ENCODE results near the gene TWNK.

The TWNK gene

DNA sequence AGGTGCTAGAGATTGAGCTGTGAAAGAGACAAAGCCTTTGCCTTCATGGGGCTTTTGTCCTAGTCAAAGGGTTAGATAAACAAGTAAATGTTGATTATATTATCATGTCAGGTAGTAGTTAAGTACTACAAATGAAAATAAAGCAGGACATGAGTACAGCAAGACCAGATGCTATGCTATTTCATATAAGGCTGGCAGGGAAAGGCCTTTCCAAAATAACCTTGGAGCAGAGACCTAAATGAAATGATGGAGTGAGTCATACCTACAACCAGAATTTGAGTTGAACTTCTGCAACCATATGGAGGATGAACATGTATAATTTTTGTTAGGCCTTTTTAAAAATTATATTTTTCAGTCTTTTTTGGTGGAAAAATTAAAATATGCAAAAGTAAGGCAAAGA lies 41.6 kb upstream of the TWNK start:
- no peak overlapping the region for H3K27ac ChIP-seq (ENCODE audit: low read length, poor library complexity, severe bottlenecking)

DNA sequence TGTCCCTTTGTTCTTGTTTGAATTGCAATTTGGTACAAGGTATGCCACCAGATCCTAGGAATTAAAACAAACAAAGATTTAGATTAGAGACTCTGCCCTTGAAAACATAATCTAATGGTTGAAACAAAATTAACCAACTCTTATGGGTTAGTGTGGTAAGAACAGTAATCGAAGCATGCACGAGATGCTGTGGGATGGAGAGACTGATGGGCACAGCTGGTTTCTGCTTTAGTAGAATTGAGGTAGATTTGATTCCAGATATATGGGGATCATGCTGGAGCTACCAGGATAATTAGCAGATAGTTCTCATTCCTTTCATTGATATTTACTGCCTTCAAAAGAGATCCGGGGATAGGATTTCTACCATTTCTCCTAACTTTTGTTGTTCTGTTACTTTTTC lies 38.4 kb upstream of the TWNK start:
- no peak overlapping the region for H2BK12ac ChIP-seq (ENCODE audit: low read length in 2 of 2)
- H3K23ac ChIP-seq (ENCODE audit: low read length in 2 of 2): no peak overlapping the region
- H3K4me3 ChIP-seq (ENCODE audit: insufficient read depth in 1 of 2, low read depth in 1 of 2, low read length in 2 of 2): no peak overlapping the region
- no peak overlapping the region for H4K91ac ChIP-seq (ENCODE audit: low read length)
- peaks cover 3% of the 10 kb centered on the region for H3K79me1 ChIP-seq (replicated peaks; ENCODE audit: low read length, poor library complexity, severe bottlenecking)
- WGBS: 100% methylated on average over 2 of the region's 3 CpGs
- no peak overlapping the region for H3K27ac ChIP-seq (ENCODE audit: low read length, poor library complexity, severe bottlenecking)
- H3K18ac ChIP-seq (ENCODE audit: low read depth in 1 of 2, low read length in 2 of 2): no peak overlapping the region
- H3K4me2 ChIP-seq (ENCODE audit: low read length, poor library complexity, severe bottlenecking): no peak overlapping the region
- no peaks in the 10 kb centered on the region for H3K9me3 ChIP-seq (ENCODE audit: control insufficient read depth, low read length)
- H2AFZ ChIP-seq (ENCODE audit: low read depth, low read length): no peak overlapping the region
- no peak overlapping the region for H3K9ac ChIP-seq (ENCODE audit: low read length)
- H2BK120ac ChIP-seq (ENCODE audit: low read depth, low read length): no peak overlapping the region
- H3K27me3 ChIP-seq (ENCODE audit: control insufficient read depth in 1 of 2, insufficient read depth in 1 of 2, low read length in 2 of 2): no peaks in the 10 kb centered on the region
- no peak overlapping the region for H3K4ac ChIP-seq (ENCODE audit: low read depth in 1 of 2, low read length in 2 of 2)
- no peak overlapping the region for H3K14ac ChIP-seq (ENCODE audit: low read length in 2 of 2)
- no peak for DNase-seq
- no peak overlapping the region for H2BK5ac ChIP-seq (ENCODE audit: low read depth, low read length, poor library complexity, severe bottlenecking)
- H3K36me3 ChIP-seq (ENCODE audit: control insufficient read depth in 1 of 2, insufficient read depth in 2 of 2, low read depth in 1 of 2, low read length in 2 of 2): peaks cover 26 to 81% of the 10 kb centered on the region in 2 experiments
- no peaks in the 10 kb centered on the region for H3K4me1 ChIP-seq (ENCODE audit: control insufficient read depth, insufficient read depth, low read depth, low read length)
- H2BK15ac ChIP-seq (ENCODE audit: low read depth, poor library complexity, severe bottlenecking): no peak overlapping the region
- H4K8ac ChIP-seq (ENCODE audit: low read length): no peak overlapping the region
- no peak overlapping the region for H2AK5ac ChIP-seq (ENCODE audit: low read length, severe bottlenecking)

More for the DNA sequence above, 41.6 kb upstream of the TWNK start:
- no peak overlapping the region for H3K4me2 ChIP-seq (ENCODE audit: low read length, poor library complexity, severe bottlenecking)
- no peaks in the 10 kb centered on the region for H3K9me3 ChIP-seq (ENCODE audit: control insufficient read depth, low read length)
- no peak overlapping the region for H2BK120ac ChIP-seq (ENCODE audit: low read depth, low read length)
- no peaks in the 10 kb centered on the region for H3K4me1 ChIP-seq (ENCODE audit: control insufficient read depth, insufficient read depth, low read depth, low read length)
- no peak overlapping the region for H3K18ac ChIP-seq (ENCODE audit: low read depth in 1 of 2, low read length in 2 of 2)
- no peak overlapping the region for H2AFZ ChIP-seq (ENCODE audit: low read depth, low read length)
- no peak for DNase-seq
- H3K4me3 ChIP-seq (ENCODE audit: insufficient read depth in 1 of 2, low read depth in 1 of 2, low read length in 2 of 2): no peak overlapping the region
- no peak overlapping the region for H2AK5ac ChIP-seq (ENCODE audit: low read length, severe bottlenecking)
- H2BK12ac ChIP-seq (ENCODE audit: low read length in 2 of 2): no peak overlapping the region
- H3K36me3 ChIP-seq (ENCODE audit: control insufficient read depth in 1 of 2, insufficient read depth in 2 of 2, low read depth in 1 of 2, low read length in 2 of 2): peaks cover 18 to 96% of the 10 kb centered on the region in 2 experiments
- no peak overlapping the region for H3K14ac ChIP-seq (ENCODE audit: low read length in 2 of 2)
- no peak overlapping the region for H4K91ac ChIP-seq (ENCODE audit: low read length)
- H3K9ac ChIP-seq (ENCODE audit: low read length): no peak overlapping the region
- no peak overlapping the region for H3K23ac ChIP-seq (ENCODE audit: low read length in 2 of 2)
- H4K8ac ChIP-seq (ENCODE audit: low read length): no peak overlapping the region
- no peaks in the 10 kb centered on the region for H3K79me1 ChIP-seq (replicated peaks; ENCODE audit: low read length, poor library complexity, severe bottlenecking)
- H3K4ac ChIP-seq (ENCODE audit: low read depth in 1 of 2, low read length in 2 of 2): no peak overlapping the region
- no peak overlapping the region for H2BK5ac ChIP-seq (ENCODE audit: low read depth, low read length, poor library complexity, severe bottlenecking)
- H2BK15ac ChIP-seq (ENCODE audit: low read depth, poor library complexity, severe bottlenecking): no peak overlapping the region
- no peaks in the 10 kb centered on the region for H3K27me3 ChIP-seq (ENCODE audit: control insufficient read depth in 1 of 2, insufficient read depth in 1 of 2, low read length in 2 of 2)

DNA sequence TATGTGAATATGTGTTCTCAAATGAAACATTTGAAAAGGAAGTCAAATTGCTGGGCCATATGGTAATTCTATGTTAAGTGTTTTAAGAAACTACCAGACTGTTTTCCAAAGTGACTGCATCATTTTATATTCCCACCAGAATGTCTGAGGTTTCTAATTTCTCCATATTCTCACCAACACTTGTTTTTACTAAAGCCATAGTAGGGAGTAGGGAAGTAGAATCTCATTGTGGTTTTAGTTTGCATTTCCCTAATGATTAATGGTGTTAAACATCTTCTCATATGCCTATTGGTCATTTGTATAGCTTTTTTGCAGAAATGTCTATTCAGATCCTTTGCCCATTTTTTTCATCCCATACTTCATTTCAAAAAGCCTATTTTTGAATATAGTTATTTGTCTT lies 27.1 kb upstream of the TWNK start:
- H2AFZ ChIP-seq (ENCODE audit: low read depth, low read length): no peak overlapping the region
- H3K23ac ChIP-seq (ENCODE audit: low read length in 2 of 2): no peak overlapping the region
- peaks cover 4% of the 10 kb centered on the region for H3K79me1 ChIP-seq (replicated peaks; ENCODE audit: low read length, poor library complexity, severe bottlenecking)
- H2BK120ac ChIP-seq (ENCODE audit: low read depth, low read length): no peak overlapping the region
- H4K91ac ChIP-seq (ENCODE audit: low read length): no peak overlapping the region
- no peak overlapping the region for H2BK15ac ChIP-seq (ENCODE audit: low read depth, poor library complexity, severe bottlenecking)
- peaks cover 15 to 91% of the 10 kb centered on the region in 2 experiments for H3K36me3 ChIP-seq (ENCODE audit: control insufficient read depth in 1 of 2, insufficient read depth in 2 of 2, low read depth in 1 of 2, low read length in 2 of 2)
- no peak overlapping the region for H2BK5ac ChIP-seq (ENCODE audit: low read depth, low read length, poor library complexity, severe bottlenecking)
- H3K27ac ChIP-seq (ENCODE audit: low read length, poor library complexity, severe bottlenecking): no peak overlapping the region
- H3K14ac ChIP-seq (ENCODE audit: low read length in 2 of 2): no peak overlapping the region
- no peaks in the 10 kb centered on the region for H3K27me3 ChIP-seq (ENCODE audit: control insufficient read depth in 1 of 2, insufficient read depth in 1 of 2, low read length in 2 of 2)
- no peak overlapping the region for H3K9ac ChIP-seq (ENCODE audit: low read length)
- H3K4me1 ChIP-seq (ENCODE audit: control insufficient read depth, insufficient read depth, low read depth, low read length): no peaks in the 10 kb centered on the region
- DNase-seq: no peak
- H3K4me2 ChIP-seq (ENCODE audit: low read length, poor library complexity, severe bottlenecking): no peak overlapping the region
- no peak overlapping the region for H2BK12ac ChIP-seq (ENCODE audit: low read length in 2 of 2)
- H3K4me3 ChIP-seq (ENCODE audit: insufficient read depth in 1 of 2, low read depth in 1 of 2, low read length in 2 of 2): no peak overlapping the region
- no peaks in the 10 kb centered on the region for H3K9me3 ChIP-seq (ENCODE audit: control insufficient read depth, low read length)
- no peak overlapping the region for H3K4ac ChIP-seq (ENCODE audit: low read depth in 1 of 2, low read length in 2 of 2)
- H4K8ac ChIP-seq (ENCODE audit: low read length): no peak overlapping the region
- no peak overlapping the region for H2AK5ac ChIP-seq (ENCODE audit: low read length, severe bottlenecking)
- H3K18ac ChIP-seq (ENCODE audit: low read depth in 1 of 2, low read length in 2 of 2): no peak overlapping the region

- no peak overlapping the region for H2BK15ac ChIP-seq (ENCODE audit: low read depth, poor library complexity, severe bottlenecking)
- H2AFZ ChIP-seq (ENCODE audit: low read depth, low read length): no peak overlapping the region
- no peak overlapping the region for H2BK5ac ChIP-seq (ENCODE audit: low read depth, low read length, poor library complexity, severe bottlenecking)
- no peaks in the 10 kb centered on the region for H3K4me1 ChIP-seq (ENCODE audit: control insufficient read depth, insufficient read depth, low read depth, low read length)
- no peak overlapping the region for H4K91ac ChIP-seq (ENCODE audit: low read length)
- H3K27ac ChIP-seq (ENCODE audit: low read length, poor library complexity, severe bottlenecking): no peak overlapping the region
- 97% methylated on average over 3 of the region's 4 CpGs for WGBS
- H3K23ac ChIP-seq (ENCODE audit: low read length in 2 of 2): no peak overlapping the region
- H3K27me3 ChIP-seq (ENCODE audit: control insufficient read depth in 1 of 2, insufficient read depth in 1 of 2, low read length in 2 of 2): no peaks in the 10 kb centered on the region
- H2AK5ac ChIP-seq (ENCODE audit: low read length, severe bottlenecking): no peak overlapping the region
- no peak for DNase-seq
- no peak overlapping the region for H2BK12ac ChIP-seq (ENCODE audit: low read length in 2 of 2)
- no peak overlapping the region for H3K9ac ChIP-seq (ENCODE audit: low read length)
- peaks cover 16 to 90% of the 10 kb centered on the region in 2 experiments for H3K36me3 ChIP-seq (ENCODE audit: control insufficient read depth in 1 of 2, insufficient read depth in 2 of 2, low read depth in 1 of 2, low read length in 2 of 2)
- H3K79me1 ChIP-seq (replicated peaks; ENCODE audit: low read length, poor library complexity, severe bottlenecking): peaks cover 4% of the 10 kb centered on the region
- no peak overlapping the region for H3K4ac ChIP-seq (ENCODE audit: low read depth in 1 of 2, low read length in 2 of 2)
- no peak overlapping the region for H3K18ac ChIP-seq (ENCODE audit: low read depth in 1 of 2, low read length in 2 of 2)
- H4K8ac ChIP-seq (ENCODE audit: low read length): no peak overlapping the region
- no peak overlapping the region for H2BK120ac ChIP-seq (ENCODE audit: low read depth, low read length)
- no peak overlapping the region for H3K4me2 ChIP-seq (ENCODE audit: low read length, poor library complexity, severe bottlenecking)
- no peaks in the 10 kb centered on the region for H3K9me3 ChIP-seq (ENCODE audit: control insufficient read depth, low read length)
- H3K4me3 ChIP-seq (ENCODE audit: insufficient read depth in 1 of 2, low read depth in 1 of 2, low read length in 2 of 2): no peak overlapping the region
- H3K14ac ChIP-seq (ENCODE audit: low read length in 2 of 2): no peak overlapping the region
These were observed 24.8 kb upstream of the TWNK start for GRCh38 chr10:100962351-100963080.

All from mesenchymal stem cell (in vitro differentiated cells and primary cell).